Stimulated activated CD8-positive, alpha-beta memory T cell treated with anti-CD3 and anti-CD28 coated beads, Interleukin-7, amount 100 ng/mL, for 1 hour (primary cell): ENCODE measurements around the gene TMA7.

Experiments
- DNase-seq, 2 donors: peaks; one replicate each; pipeline ENCODE4 v3.0.0-alpha.2; 2020; ENCODE audit warnings: low read depth in 2 of 2

TMA7 gene

GRCh38 chr3:48423241-48423882 lies 16.7 kb upstream of the TMA7 start:
- DNase-seq, result no peak

GRCh38 chr3:48423883-48424695 lies 16.0 kb upstream of the TMA7 start:
- no peak for DNase-seq

- no peak for DNase-seq
Measured at GRCh38 chr3:48425281-48425812, 14.7 kb upstream of the TMA7 start.

GRCh38 chr3:48426401-48426909 lies 13.6 kb upstream of the TMA7 start:
- no peak for DNase-seq

GRCh38 chr3:48426944-48427629 lies 13.0 kb upstream of the TMA7 start:
- DNase-seq, result no peak

GRCh38 chr3:48427630-48427962 lies 12.5 kb upstream of the TMA7 start:
- no peak for DNase-seq

GRCh38 chr3:48428088-48428571 lies 11.9 kb upstream of the TMA7 start:
- DNase-seq, result no peak

- DNase-seq, result no peak
Measured at GRCh38 chr3:48428572-48429316, 11.3 kb upstream of the TMA7 start.

- DNase-seq, result peak; percentile 30 to 37
Measured at GRCh38 chr3:48429317-48429959, 10.6 kb upstream of the TMA7 start.

GRCh38 chr3:48429960-48430707 lies 9.9 kb upstream of the TMA7 start, which contains the start of gene PLXNB1:
TSS of gene PLXNB1 (minus strand) at chr3:48430086. CDS start at chr3:48424611, 5,475 bp downstream.
- DNase-seq, result no peak

- no peak for DNase-seq
Measured at GRCh38 chr3:48430708-48431101, 9.4 kb upstream of the TMA7 start.

- no peak for DNase-seq
Measured at GRCh38 chr3:48431224-48432029, 8.6 kb upstream of the TMA7 start.

- DNase-seq, result no peak
Measured at GRCh38 chr3:48432411-48433371, 7.4 kb upstream of the TMA7 start.

- DNase-seq, result no peak
Measured at GRCh38 chr3:48433472-48434118, 6.5 kb upstream of the TMA7 start.

GRCh38 chr3:48434591-48435222 lies 5.3 kb upstream of the TMA7 start:
- DNase-seq, result no peak

- DNase-seq, result no peak
Measured at GRCh38 chr3:48435223-48435595, 4.8 kb upstream of the TMA7 start.

- DNase-seq, result peak; percentile 68 to 76
Measured at GRCh38 chr3:48435774-48436476, 4.1 kb upstream of the TMA7 start.
